Stimulated activated CD4-positive, alpha-beta T cell treated with anti-CD3 and anti-CD28 coated beads, TNF-alpha, amount 100 ng/mL, for 4 hours (primary cell): ENCODE results near the gene ADAMTS19.
A peak's percentile ranks its signal among the peaks of the same experiment; 100 is the strongest.

ENCODE experiments used
- DNase-seq, 3 experiments: peaks; one replicate each; pipeline ENCODE4 v3.0.0-alpha.2; 2020; ENCODE audit warnings: low read depth in 3 of 3

ADAMTS19 gene

GRCh38 chr5:129760636-129761325 is 300.7 kb downstream of the ADAMTS19 start:
- DNase-seq, result no peak

- no peak for DNase-seq
These were observed 303.6 kb downstream of the ADAMTS19 start for GRCh38 chr5:129763651-129764050.

GRCh38 chr5:129766798-129767197 is 306.7 kb downstream of the ADAMTS19 start:
- DNase-seq, result no peak

- DNase-seq, result peak in 2 of 3 experiments; percentile 10 to 27
These were observed 307.9 kb downstream of the ADAMTS19 start for GRCh38 chr5:129767927-129768380.

GRCh38 chr5:129768735-129769134 is 308.6 kb downstream of the ADAMTS19 start:
- no peak for DNase-seq

- DNase-seq, result no peak
These were observed 310.1 kb downstream of the ADAMTS19 start for GRCh38 chr5:129770024-129770820.

- DNase-seq, result peak in 2 of 3 experiments; percentile 1 to 15
These were observed 311.1 kb downstream of the ADAMTS19 start for GRCh38 chr5:129771058-129771838.

GRCh38 chr5:129773376-129773775 is 313.3 kb downstream of the ADAMTS19 start:
- no peak for DNase-seq

GRCh38 chr5:129781594-129781993 is 321.5 kb downstream of the ADAMTS19 start:
- no peak for DNase-seq
